Measurements from ENCODE around the gene DUS3L. TPM values are rescaled to one million over a fixed set of nuclear protein-coding genes. Genes with fewer than 3 reads are reported as not detected.

The DUS3L gene
- total and polyA plus RNA-seq, 2 donors (not counting 3 experiments of a cell fraction or from before 2014, with no cell fraction given): 25.8 to 38.9 TPM

DNA sequence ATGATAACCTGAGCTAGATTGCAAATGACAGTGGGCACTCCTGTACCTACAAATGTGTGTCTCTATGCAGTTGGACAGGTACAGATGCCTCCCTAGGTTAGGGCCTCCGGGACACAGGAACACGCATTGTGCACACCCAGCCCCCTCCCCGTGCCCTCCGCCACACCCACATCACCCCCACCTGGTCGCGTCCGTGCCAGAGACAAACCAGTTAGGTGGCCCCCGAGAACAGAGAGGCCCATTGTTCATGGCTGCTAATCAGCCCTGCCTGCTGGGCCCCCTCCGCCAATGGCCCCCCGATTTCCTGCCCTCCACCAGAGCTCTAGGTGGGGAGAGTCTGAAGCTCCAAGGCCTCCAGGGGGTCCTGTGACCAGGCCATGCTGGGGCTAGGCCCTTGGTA, 27.6 kb upstream of the DUS3L start:
- H3K4me1 ChIP-seq (ENCODE audit: control insufficient read depth, extremely low read depth, insufficient read depth, low read length): no peaks in the 10 kb centered on the region
- DNase-seq (ENCODE audit: low read depth, low spot score) (no peak), FAIRE-seq (no peak)
- TF ChIP-seq GATA2 (IDR thresholded peaks at IDR 0.05; ENCODE audit: insufficient read depth, insufficient read length, low read depth, low read length) (no peak), POLR2A (IDR thresholded peaks at IDR 0.05; ENCODE audit: low read depth, low read length) (no peak), FOS (IDR thresholded peaks at IDR 0.05; ENCODE audit: borderline replicate concordance, insufficient read depth, low read length) (no peak), MYC (IDR thresholded peaks at IDR 0.05; ENCODE audit: low read depth, low read length) (no peak), JUN (IDR thresholded peaks at IDR 0.05; ENCODE audit: borderline replicate concordance, insufficient read depth, insufficient read length, low read depth) (no peak), EZH2 (IDR thresholded peaks at IDR 0.05; ENCODE audit: borderline replicate concordance, low read depth, low read length, severe bottlenecking) (no peak)
- TF ChIP-seq, protein P1, sequence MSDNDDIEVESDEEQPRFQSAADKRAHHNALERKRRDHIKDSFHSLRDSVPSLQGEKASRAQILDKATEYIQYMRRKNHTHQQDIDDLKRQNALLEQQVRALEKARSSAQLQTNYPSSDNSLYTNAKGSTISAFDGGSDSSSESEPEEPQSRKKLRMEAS (IDR thresholded peaks at IDR 0.05; ENCODE audit: insufficient read depth, insufficient read length): no peak
- TF ChIP-seq, protein P2, sequence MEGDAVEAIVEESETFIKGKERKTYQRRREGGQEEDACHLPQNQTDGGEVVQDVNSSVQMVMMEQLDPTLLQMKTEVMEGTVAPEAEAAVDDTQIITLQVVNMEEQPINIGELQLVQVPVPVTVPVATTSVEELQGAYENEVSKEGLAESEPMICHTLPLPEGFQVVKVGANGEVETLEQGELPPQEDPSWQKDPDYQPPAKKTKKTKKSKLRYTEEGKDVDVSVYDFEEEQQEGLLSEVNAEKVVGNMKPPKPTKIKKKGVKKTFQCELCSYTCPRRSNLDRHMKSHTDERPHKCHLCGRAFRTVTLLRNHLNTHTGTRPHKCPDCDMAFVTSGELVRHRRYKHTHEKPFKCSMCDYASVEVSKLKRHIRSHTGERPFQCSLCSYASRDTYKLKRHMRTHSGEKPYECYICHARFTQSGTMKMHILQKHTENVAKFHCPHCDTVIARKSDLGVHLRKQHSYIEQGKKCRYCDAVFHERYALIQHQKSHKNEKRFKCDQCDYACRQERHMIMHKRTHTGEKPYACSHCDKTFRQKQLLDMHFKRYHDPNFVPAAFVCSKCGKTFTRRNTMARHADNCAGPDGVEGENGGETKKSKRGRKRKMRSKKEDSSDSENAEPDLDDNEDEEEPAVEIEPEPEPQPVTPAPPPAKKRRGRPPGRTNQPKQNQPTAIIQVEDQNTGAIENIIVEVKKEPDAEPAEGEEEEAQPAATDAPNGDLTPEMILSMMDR (IDR thresholded peaks at IDR 0.05; ENCODE audit: extremely low read depth in 1 of 2, insufficient read depth in 1 of 2, low read depth in 1 of 2, low read length in 2 of 2): no peak
- ChIA-PET CTCF (interaction anchor here (0.6 kb wide), 1 partner anchor 25 kb away, joined by 3 read pairs; no protein-coding TSS in a partner anchor), POLR2A (no interaction called here)
- H3K4me3 ChIP-seq (replicated peaks in 1 of 3; ENCODE audit: insufficient read depth in 1 of 3, low read depth in 1 of 3, low read length in 3 of 3): no peak overlapping the region
- H3K9ac ChIP-seq (replicated peaks; ENCODE audit: extremely low read depth, insufficient read depth, low read length): no peak overlapping the region
- dilution Hi-C loops (cut with MboI; ENCODE audit: extremely low pct_ligation_motif_present, low sequenced_read_pairs) (no loop called here), intact Hi-C loops (cut with micrococcal nuclease) (no loop called here)
- H4K20me1 ChIP-seq (replicated peaks; ENCODE audit: control insufficient read depth, extremely low read depth, insufficient read depth, low read length): no peaks in the 10 kb centered on the region
- no peaks in the 10 kb centered on the region for H3K9me1 ChIP-seq (replicated peaks; ENCODE audit: control insufficient read depth, extremely low read depth, insufficient read depth, low read length)
- H3K36me3 ChIP-seq (ENCODE audit: control insufficient read depth in 2 of 2, extremely low read depth in 1 of 2, insufficient read depth in 2 of 2, low read length in 2 of 2): no peaks in the 10 kb centered on the region
- no peaks in the 10 kb centered on the region for H3K79me2 ChIP-seq (ENCODE audit: control insufficient read depth, insufficient read depth, low read length)
- no peak overlapping the region for H3K4me2 ChIP-seq (ENCODE audit: insufficient read depth, low read length)
- no peaks in the 10 kb centered on the region for H3K9me3 ChIP-seq (replicated peaks; ENCODE audit: control insufficient read depth, insufficient read depth, low read length)
- no peak overlapping the region for H3K27ac ChIP-seq (ENCODE audit: insufficient read depth, low read depth, low read length)
- no peaks in the 10 kb centered on the region for H3K27me3 ChIP-seq (ENCODE audit: control insufficient read depth in 2 of 2, insufficient read depth in 2 of 2, low read length in 2 of 2)
- no peak overlapping the region for H2AFZ ChIP-seq (ENCODE audit: low read depth, low read length)
- no TSS peak for BruUV-seq (replicated peaks)

All from endothelial cell of umbilical vein (primary cell).